ENCODE results near the gene DPF3.

The DPF3 gene

GRCh38 chr14:72633551-72633950 lies 260.4 kb downstream of the DPF3 start:
- no peak for DNase-seq

- no peak for DNase-seq
These were observed 261.2 kb downstream of the DPF3 start for GRCh38 chr14:72632727-72633126.

- no peak for DNase-seq
These were observed 262.5 kb downstream of the DPF3 start for GRCh38 chr14:72631401-72631800.

GRCh38 chr14:72630374-72630773 lies 263.5 kb downstream of the DPF3 start:
- no peak for DNase-seq

GRCh38 chr14:72629534-72629933 lies 264.4 kb downstream of the DPF3 start:
- DNase-seq, result no peak

GRCh38 chr14:72625689-72626088 lies 268.2 kb downstream of the DPF3 start:
- no peak for DNase-seq

- DNase-seq, result no peak
These were observed 272.4 kb downstream of the DPF3 start for GRCh38 chr14:72621387-72622065.

- DNase-seq, result no peak
These were observed 274.0 kb downstream of the DPF3 start for GRCh38 chr14:72619881-72620280.

- no peak for DNase-seq
These were observed 274.8 kb downstream of the DPF3 start for GRCh38 chr14:72619111-72619571.

- no peak for DNase-seq
These were observed 275.5 kb downstream of the DPF3 start for GRCh38 chr14:72618424-72618823.

- DNase-seq, result no peak
These were observed 276.4 kb downstream of the DPF3 start for GRCh38 chr14:72617391-72618031.

GRCh38 chr14:72616811-72617210 lies 277.1 kb downstream of the DPF3 start:
- no peak for DNase-seq

GRCh38 chr14:72616294-72616693 lies 277.6 kb downstream of the DPF3 start:
- DNase-seq, result no peak

- DNase-seq, result no peak
These were observed 278.3 kb downstream of the DPF3 start for GRCh38 chr14:72615451-72616121.

- DNase-seq, result no peak
These were observed 278.9 kb downstream of the DPF3 start for GRCh38 chr14:72614891-72615415.

- no peak for DNase-seq
These were observed 279.5 kb downstream of the DPF3 start for GRCh38 chr14:72614365-72614764.

GRCh38 chr14:72613975-72614319 lies 280.0 kb downstream of the DPF3 start:
- no peak for DNase-seq

- DNase-seq, result no peak
These were observed 280.5 kb downstream of the DPF3 start for GRCh38 chr14:72613231-72613974.

- DNase-seq, result no peak
These were observed 281.9 kb downstream of the DPF3 start for GRCh38 chr14:72612041-72612440.

- no peak for DNase-seq
These were observed 282.4 kb downstream of the DPF3 start for GRCh38 chr14:72611506-72611905.

GRCh38 chr14:72610831-72611200 lies 283.1 kb downstream of the DPF3 start:
- DNase-seq, result no peak

- DNase-seq, result no peak
These were observed 283.6 kb downstream of the DPF3 start for GRCh38 chr14:72610096-72610830.

All from stimulated activated CD4-positive, alpha-beta T cell treated with anti-CD3 and anti-CD28 coated beads, Interleukin-12 subunit alpha, Interleukin-12 subunit beta, amount 100 ng/mL, for 4 hours (primary cell).